GM12891 (cell line): ENCODE results near the gene ELOVL4.

Experiments used
- POLR2A ChIP-seq: IDR thresholded peaks from 2 replicates; pipeline ENCODE4 v1.6.1; 2011; ENCODE audit warnings: low read depth, low read length, control low read depth
- POLR2AphosphoS5 ChIP-seq: IDR thresholded peaks from 2 replicates; pipeline ENCODE4 v1.6.1; 2011; ENCODE audit warnings: low read depth, low read length, control low read depth
- SPI1 ChIP-seq: IDR thresholded peaks from 2 replicates; pipeline ENCODE4 v1.6.1; 2011; ENCODE audit warnings: low read depth, low read length, control low read depth
- TAF1 ChIP-seq: IDR thresholded peaks from 2 replicates; pipeline ENCODE4 v1.6.1; 2011; ENCODE audit warnings: low read depth, low read length, control low read depth

- TF ChIP-seq POLR2AphosphoS5 (no peak), POLR2A (no peak), TAF1 (no peak), SPI1 (no peak)
Observed at GRCh38 chr6:79927758-79928157, 19.6 kb downstream of the ELOVL4 start.
